Ovary (tissue), 9 donors: ENCODE measurements around the gene PRDM16. TPM values are rescaled to one million over a fixed set of nuclear protein-coding genes. Genes with fewer than 3 reads are reported as not detected.

ENCODE experiments used
- DNase-seq, 5 donors: peaks; one replicate each; pipeline ENCODE4 v3.0.0-alpha.2; 2019 to 2020
- H3K27ac ChIP-seq, 2 donors: fragments of 200-600 bp; one replicate each; pipeline versions ENCODE4 v1.5.1 to v1.8.0; 2019 to 2022
- H3K27me3 ChIP-seq: fragments of 200-600 bp; one replicate; pipeline ENCODE4 v1.8.0; 2022
- H3K36me3 ChIP-seq: fragments of 200-600 bp; sonication (generic); one replicate; pipeline ENCODE4 v1.5.1; 2019
- H3K4me1 ChIP-seq: one replicate; pipeline ENCODE4 v1.8.1; 2013; ENCODE audit warnings: mild to moderate bottlenecking, moderate library complexity; ENCODE audit not compliant: insufficient read depth
- H3K4me3 ChIP-seq: fragments of 200-600 bp; sonication (generic); one replicate; pipeline ENCODE4 v1.5.1; 2017
- H3K9me3 ChIP-seq, 2 donors: fragments of 200-600 bp in 1 of 2; sonication (generic) in 1 of 2; one replicate each; pipeline versions ENCODE4 v1.5.1 to v1.8.1; 2013 to 2019; ENCODE audit warnings: mild to moderate bottlenecking in 1 of 2, moderate library complexity in 1 of 2
- EP300 ChIP-seq: sonication (generic); formaldehyde crosslinking; IDR thresholded peaks from one replicate; pipeline ENCODE4 v1.6.1; 2017; ENCODE audit warnings: antibody characterized with exemption
- POLR2A ChIP-seq: fragments of 450-650 bp; IDR thresholded peaks from one replicate; pipeline ENCODE4 v1.6.1; 2017; ENCODE audit warnings: antibody characterized with exemption, mild to moderate bottlenecking, moderate library complexity
- WGBS, 3 donors: extraction: QIAGEN DNeasy Blood & Tissue Kit in 1 of 3; methylation state at CpG; one replicate each; pipeline versions ENCODE4 v1.1.5 to v1.1.7; 2013 to 2017; 5-methylcytosine and 5-hydroxymethylcytosine counted together
- intact Hi-C, 4 donors: fragments of 100-400 bp; cut with DNase I; formaldehyde crosslinking; loops; one replicate each; pipeline versions ENCODE4 v1.11.0 to v1.15.1; 2022 to 2023
- polyA plus RNA-seq, 2 donors: library from polyadenylated mRNA; stranded (reverse); fragments of 200-250 nt in 1 of 2; fragments of 350-450 nt in 1 of 2; fragmentation: Illumina TruSeq in 1 of 2; extraction: RNeasy Lipid Tissue Mini Kit (QIAGEN cat#74804) in 1 of 2; gene quantifications; one replicate each; pipeline ENCODE4 v1.2.3, GENCODE V29; 2013 to 2014
- total RNA-seq, 7 donors: library from RNA; depleted of rRNA in 2 of 7; stranded (reverse); fragments of >200 nt in 2 of 7; fragmentation: NEBNext Ultra II Directional in 3 of 7; extraction: Animal tissue kit (Norgen Biotek cat#: 25700) in 3 of 7; gene quantifications; one replicate each; pipeline versions ENCODE4 v1.1.0 to v1.2.4, GENCODE V29; 2016 to 2023
- TF ChIP-seq, protein P1 (sequence below), 3 donors: fragments of 450-650 bp in 2 of 3; fragments of 200-600 bp in 1 of 3; IDR thresholded peaks; one replicate each; pipeline versions ENCODE4 v1.5.1 to v1.8.0; 2016 to 2022; ENCODE audit warnings: antibody characterized with exemption in 3 of 3, mild to moderate bottlenecking in 1 of 3
- donor health status: DM: no; HTN: no; CAD: no; lungs with moderate emphysema.
- donor health status: DM: no; HTN: no; CAD: no.
- donor health status: Bipolar disorder and iron deficiency.
- donor health status: DM: yes; HTN: yes; CAD: no.
- donor health status: DM: no; HTN: no; CAD: no.
- donor health status: DM: yes; HTN: yes; CAD: no.

Gene PRDM16
- total and polyA plus RNA-seq, 9 donors = 1.1 to 17.3 (median 3.9) TPM

GRCh38 chr1:3042481-3042880 lies 26.5 kb upstream of the PRDM16 start:
- H3K4me1 ChIP-seq = peaks cover 4% of the 10 kb centered on the region
- no peaks in the 10 kb centered on the region for H3K27me3 ChIP-seq
- WGBS, 3 donors = 85 to 93% (median 88%) methylated on average over 9 of the region's 9 CpGs
- DNase-seq = no peak
- intact Hi-C loops = no loop called here
- no peak overlapping the region for H3K27ac ChIP-seq
- TF ChIP-seq EP300 (no peak), POLR2A (no peak)
- TF ChIP-seq, protein P1, sequence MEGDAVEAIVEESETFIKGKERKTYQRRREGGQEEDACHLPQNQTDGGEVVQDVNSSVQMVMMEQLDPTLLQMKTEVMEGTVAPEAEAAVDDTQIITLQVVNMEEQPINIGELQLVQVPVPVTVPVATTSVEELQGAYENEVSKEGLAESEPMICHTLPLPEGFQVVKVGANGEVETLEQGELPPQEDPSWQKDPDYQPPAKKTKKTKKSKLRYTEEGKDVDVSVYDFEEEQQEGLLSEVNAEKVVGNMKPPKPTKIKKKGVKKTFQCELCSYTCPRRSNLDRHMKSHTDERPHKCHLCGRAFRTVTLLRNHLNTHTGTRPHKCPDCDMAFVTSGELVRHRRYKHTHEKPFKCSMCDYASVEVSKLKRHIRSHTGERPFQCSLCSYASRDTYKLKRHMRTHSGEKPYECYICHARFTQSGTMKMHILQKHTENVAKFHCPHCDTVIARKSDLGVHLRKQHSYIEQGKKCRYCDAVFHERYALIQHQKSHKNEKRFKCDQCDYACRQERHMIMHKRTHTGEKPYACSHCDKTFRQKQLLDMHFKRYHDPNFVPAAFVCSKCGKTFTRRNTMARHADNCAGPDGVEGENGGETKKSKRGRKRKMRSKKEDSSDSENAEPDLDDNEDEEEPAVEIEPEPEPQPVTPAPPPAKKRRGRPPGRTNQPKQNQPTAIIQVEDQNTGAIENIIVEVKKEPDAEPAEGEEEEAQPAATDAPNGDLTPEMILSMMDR (IDR thresholded peaks at IDR 0.05) = no peak
- H3K36me3 ChIP-seq = no peaks in the 10 kb centered on the region
- H3K4me3 ChIP-seq = no peak overlapping the region
- peaks cover 0 to 6% of the 10 kb centered on the region in 2 donors for H3K9me3 ChIP-seq

DNA sequence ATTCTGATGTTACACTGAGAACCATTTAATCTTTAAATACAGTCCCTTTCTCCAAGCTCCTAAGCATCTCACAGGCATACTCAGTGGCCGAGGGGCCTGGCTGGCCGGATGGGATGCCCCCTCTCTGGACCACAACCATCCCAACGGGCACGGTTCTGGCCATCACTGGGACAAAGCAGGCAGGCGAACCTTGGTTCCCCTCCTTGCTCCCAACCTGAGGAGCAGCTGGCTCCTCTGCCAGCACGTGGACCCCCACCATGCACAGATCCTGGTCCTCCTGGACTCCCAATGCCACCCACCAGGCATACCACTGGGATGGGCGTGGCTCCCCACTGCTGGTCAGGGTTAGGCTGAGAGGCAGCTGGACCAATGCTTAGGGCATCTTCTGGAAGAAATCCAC lies 19.8 kb upstream of the PRDM16 start:
- DNase-seq = no peak
- WGBS, 3 donors = 73 to 89% (median 77%) methylated on average over 7 of the region's 7 CpGs
- TF ChIP-seq, protein P1 (IDR thresholded peaks at IDR 0.05) = no peak
- TF ChIP-seq POLR2A = no peak
- TF ChIP-seq EP300 = no peak
- no peaks in the 10 kb centered on the region for H3K27me3 ChIP-seq
- no peaks in the 10 kb centered on the region for H3K36me3 ChIP-seq
- intact Hi-C loops = no loop called here
- H3K27ac ChIP-seq = no peak overlapping the region
- H3K4me1 ChIP-seq = no peaks in the 10 kb centered on the region
- peaks cover 0 to 6% of the 10 kb centered on the region in 2 donors for H3K9me3 ChIP-seq
- no peak overlapping the region for H3K4me3 ChIP-seq

DNA sequence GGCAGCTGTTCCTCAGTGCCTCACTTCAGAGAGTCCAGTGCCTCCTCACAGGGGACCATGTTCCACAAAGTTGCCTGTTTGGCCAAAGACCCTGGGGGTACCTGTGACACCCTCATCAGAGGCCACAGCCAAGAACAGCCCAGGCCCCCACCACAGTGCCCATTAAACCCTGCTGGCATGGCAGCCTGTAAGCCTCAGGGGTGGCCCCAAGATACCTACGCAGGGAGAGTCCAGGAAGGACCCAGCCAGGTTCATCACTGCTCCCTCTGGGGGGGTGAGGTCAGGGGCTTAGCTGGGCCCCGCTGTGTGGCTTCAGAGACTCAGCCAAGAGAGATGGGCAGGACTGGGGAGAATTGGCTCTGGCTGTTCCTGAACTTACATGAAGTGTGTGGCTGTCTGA lies 19.1 kb upstream of the PRDM16 start:
- TF ChIP-seq POLR2A = no peak
- TF ChIP-seq, protein P1 (IDR thresholded peaks at IDR 0.05) = no peak
- DNase-seq = no peak
- Histone ChIP-seq H3K9me3 (peaks cover 0 to 6% of the 10 kb centered on the region in 2 donors), H3K4me3 (no peak overlapping the region), H3K4me1 (no peaks in the 10 kb centered on the region), H3K27ac (no peak overlapping the region), H3K27me3 (no peaks in the 10 kb centered on the region), H3K36me3 (no peaks in the 10 kb centered on the region)
- intact Hi-C loops = no loop called here
- WGBS, 3 donors = 72 to 79% (median 77%) methylated on average over 2 of the region's 2 CpGs

DNA sequence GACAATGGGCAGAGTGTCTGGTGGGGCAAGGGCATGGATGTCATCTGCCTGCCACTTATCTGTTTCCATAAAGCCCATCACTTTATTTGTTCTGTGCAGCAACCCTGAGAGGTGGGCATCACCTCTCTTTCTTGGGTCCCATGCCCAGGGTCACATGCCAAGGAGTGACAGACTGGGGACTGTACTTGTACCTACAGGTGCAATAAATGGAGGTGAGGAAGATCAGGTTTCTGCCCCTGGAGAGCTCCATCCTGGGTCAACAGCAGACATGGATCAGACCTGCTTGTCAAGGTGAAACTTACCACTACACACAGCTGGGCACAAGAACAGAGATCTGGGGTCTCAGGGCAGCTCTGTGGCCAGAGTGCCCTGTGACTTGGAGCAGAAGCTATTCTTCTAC lies 18.4 kb upstream of the PRDM16 start:
- TF ChIP-seq EP300 = no peak
- TF ChIP-seq, protein P1 (IDR thresholded peaks at IDR 0.05) = no peak
- no peak for TF ChIP-seq POLR2A
- Histone ChIP-seq H3K27ac (no peak overlapping the region), H3K27me3 (no peaks in the 10 kb centered on the region), H3K4me1 (no peaks in the 10 kb centered on the region), H3K36me3 (no peaks in the 10 kb centered on the region), H3K9me3 (peaks cover 0 to under 1% of the 10 kb centered on the region in 2 donors), H3K4me3 (no peak overlapping the region)
- intact Hi-C loops = no loop called here
- no peak for DNase-seq
